ENCODE data around the gene ZCCHC24.
A peak's percentile ranks its signal among the peaks of the same experiment; 100 is the strongest.
"Not testable (repeated sequence)": the region's sequence is repeated elsewhere in the genome, so short reads cannot be mapped to it uniquely, and the experiment has no call there.

Gene ZCCHC24

DNA sequence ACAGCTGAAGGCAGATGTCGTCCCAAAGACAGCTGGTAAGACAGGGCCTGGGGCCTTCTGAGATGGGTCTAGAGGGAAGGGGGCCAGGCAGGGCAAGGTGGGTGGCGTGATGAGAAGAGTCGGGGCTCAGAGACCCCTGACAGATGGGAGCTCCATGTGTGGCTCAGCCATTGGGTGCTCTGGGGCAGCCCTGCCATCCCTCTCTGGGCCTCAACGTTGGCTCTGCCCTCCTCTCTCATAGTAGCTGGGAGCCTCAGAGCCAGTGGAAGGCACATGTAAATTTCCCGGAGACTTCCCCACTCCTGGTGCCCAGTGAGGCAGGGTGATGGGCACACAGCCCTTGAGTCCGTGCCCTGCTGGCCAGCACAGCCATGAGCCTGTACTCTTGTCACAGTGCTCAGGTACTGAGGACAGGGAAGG, 96.3 kb downstream of the ZCCHC24 start:
- DNase-seq (ENCODE audit: extremely low read depth in 1 of 2, low read depth in 1 of 2): no peak

DNA sequence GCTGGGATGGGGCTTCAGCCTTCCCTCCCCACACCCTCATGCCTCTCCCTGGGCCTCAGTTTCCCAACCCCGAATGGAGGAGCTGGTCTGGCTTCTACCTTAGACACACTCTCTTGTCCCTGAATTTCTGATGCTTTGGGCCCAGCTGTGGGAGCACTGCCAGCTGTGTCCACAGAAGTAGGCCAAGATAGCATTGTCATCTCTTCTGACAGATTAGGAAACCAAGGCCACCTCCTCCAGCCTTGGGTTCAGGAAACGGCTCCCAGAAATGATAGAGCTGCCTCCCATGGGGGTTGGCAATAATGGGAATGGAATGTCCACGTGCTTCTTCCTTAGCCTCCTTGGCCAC, 96.8 kb downstream of the ZCCHC24 start:
- DNase-seq (ENCODE audit: extremely low read depth in 1 of 2, low read depth in 1 of 2): no peak

DNA sequence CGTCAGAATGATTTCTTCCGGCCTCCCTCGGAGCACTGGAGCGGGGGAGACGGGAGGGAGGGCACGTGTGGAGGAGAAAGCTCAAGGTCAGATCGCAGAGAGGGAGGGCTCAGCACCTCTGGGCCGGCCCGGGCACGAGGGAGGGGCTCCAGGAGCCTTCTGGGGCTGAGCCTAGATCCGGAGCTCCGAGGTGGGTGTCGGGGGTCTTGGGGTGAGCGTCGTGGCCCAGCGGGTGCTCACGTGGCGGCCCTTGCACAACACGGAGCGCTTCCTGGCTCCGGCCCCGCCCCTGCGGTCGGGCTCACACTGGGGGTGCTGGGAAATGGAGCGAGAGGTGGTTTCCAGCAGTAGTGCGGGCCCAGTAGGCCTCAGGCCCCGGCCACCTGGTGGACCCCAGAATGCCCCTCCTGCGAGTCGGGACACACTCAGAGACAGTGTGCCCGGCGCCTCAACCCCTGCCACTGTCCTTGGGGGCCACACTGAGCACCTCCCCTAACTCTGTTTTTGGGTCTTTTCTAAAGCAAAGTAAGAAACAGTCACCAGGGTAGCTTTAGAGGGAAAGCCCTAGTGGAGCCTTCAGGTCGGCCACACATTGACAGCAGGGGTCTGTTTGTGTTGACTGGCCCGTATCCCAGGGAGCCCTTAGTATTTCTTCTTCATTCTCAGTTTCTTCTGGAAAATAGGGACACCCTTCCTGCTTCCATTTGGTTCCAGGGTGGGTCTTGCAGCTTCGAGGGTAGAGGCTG, 97.4 kb downstream of the ZCCHC24 start:
- DNase-seq (ENCODE audit: extremely low read depth in 1 of 2, low read depth in 1 of 2): peak; percentile 57 to 73

DNA sequence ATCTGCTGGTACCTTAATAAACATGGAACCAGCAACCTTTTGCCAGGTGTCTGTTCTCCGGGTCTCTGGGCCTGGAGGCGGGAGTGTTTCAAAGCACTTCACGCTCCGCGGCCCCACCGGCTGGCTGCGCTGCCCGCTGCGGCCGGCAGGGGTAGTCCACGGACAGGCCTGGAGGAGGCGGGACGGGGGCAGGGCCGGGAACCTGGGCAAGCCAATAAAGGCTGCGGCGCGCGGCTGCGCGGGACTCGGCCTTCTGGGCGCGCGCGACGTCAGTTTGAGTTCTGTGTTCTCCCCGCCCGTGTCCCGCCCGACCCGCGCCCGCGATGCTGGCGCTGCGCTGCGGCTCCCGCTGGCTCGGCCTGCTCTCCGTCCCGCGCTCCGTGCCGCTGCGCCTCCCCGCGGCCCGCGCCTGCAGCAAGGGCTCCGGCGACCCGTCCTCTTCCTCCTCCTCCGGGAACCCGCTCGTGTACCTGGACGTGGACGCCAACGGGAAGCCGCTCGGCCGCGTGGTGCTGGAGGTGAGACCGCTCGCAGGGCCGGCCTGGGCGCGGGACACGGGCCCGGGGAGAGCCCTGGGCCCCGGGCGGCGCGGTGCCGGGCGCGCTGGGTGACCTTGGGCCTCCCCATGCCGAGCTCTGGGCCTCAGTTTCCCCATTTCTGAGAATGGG, 98.1 kb downstream of the ZCCHC24 start, which contains the start of gene PPIF:
Gene PPIF (plus strand): TSS at position 244 of the 668 bp plus-strand sequence. CDS start 80 bp downstream, at position 324.
- DNase-seq (ENCODE audit: extremely low read depth in 1 of 2, low read depth in 1 of 2): peak; percentile 89 to 90

DNA sequence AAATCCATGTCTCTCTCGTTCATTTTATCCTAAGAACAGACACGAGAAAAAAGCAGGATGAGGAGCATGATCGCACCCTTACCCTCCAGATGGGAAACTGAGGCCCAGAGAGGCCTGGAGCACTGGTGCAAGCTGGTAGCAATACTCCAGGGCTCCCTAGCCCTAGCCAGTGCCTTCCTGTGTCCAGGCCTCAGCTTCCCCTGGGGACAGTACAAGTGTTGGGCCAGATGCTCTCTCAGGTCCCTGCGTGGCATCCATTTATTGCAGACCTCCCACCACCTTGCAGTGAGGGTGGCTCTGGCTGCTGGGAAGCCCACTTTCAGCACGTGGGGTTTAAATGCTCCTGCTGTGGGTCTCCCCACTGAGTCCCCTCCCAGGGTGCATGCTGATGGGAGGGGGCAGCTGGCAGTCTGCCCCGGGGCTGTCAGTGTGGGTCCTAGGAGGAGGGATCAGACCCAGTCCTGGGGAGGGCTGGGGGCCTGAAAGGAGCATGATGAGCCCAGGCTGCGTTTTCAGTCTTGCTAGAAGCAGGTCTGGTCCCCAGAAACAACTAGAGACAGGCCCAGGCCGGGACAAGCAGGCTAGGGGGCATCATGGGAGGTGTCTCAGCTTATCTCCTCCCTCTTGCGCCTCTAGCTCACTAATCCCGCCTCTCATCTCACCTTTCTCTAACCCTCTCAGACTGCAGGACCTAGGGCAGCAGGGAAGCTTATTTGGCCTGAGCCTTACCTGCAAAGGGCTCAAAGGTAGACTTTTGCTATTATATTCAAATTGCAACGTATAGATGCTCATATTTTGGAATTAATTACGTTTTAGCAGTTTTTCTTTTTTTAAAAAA, 98.8 kb downstream of the ZCCHC24 start:
- no peak for DNase-seq (ENCODE audit: extremely low read depth in 1 of 2, low read depth in 1 of 2)

DNA sequence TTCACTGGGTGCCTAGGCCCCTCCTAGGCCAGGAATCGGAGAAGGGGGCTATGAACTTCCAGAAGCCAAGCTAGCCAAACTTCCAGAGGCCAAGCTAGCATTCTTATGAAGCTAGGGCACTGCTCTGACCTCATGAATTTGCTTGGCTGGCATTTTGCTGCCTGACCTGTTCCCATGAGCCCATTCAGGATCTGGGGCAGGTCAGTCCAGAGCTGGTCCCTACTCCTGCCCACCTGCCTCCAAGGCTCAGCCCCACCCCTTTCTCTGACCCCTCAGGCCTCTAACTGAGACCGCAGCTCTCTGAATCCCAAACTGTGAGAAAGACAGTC, 99.4 kb downstream of the ZCCHC24 start:
- DNase-seq (ENCODE audit: extremely low read depth in 1 of 2, low read depth in 1 of 2): no peak

DNA sequence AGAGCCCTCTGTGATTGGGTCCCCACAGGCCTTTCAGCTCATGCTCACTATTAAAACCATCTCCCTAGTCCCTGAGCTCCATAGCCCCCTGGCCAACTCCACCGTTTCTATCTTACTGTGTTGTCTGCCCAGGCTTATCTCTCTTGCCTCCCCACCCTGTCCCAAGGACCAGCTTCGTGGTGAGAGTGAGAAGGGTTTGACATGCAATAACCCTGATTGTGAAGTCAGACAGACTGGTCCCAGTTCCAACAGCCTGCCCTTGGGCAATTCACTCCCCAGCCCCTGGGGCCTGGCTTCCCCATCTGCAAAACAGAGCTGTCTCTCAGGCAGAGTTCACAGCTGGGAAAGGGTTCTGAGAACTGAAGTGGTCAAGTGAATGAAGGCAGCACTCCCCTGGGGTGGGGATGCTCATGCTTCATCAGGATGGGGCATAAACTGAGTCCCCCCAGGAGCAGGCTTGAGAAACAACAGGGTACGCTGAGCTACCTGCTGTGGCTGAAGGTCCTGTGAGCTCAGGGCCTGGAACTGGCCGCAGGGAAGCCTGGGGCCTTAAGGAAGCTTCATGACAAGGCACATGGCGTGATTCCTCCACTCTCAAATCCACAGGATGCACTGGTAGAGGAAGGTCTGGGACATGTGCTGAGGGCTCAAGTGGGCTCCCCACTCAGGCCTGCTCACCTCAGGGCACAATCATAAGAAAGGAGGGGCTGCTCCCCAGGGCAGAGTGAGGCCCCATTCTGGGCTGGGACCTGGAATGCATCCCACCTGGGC, 100.0 kb downstream of the ZCCHC24 start:
- DNase-seq (ENCODE audit: extremely low read depth in 1 of 2, low read depth in 1 of 2): no peak

DNA sequence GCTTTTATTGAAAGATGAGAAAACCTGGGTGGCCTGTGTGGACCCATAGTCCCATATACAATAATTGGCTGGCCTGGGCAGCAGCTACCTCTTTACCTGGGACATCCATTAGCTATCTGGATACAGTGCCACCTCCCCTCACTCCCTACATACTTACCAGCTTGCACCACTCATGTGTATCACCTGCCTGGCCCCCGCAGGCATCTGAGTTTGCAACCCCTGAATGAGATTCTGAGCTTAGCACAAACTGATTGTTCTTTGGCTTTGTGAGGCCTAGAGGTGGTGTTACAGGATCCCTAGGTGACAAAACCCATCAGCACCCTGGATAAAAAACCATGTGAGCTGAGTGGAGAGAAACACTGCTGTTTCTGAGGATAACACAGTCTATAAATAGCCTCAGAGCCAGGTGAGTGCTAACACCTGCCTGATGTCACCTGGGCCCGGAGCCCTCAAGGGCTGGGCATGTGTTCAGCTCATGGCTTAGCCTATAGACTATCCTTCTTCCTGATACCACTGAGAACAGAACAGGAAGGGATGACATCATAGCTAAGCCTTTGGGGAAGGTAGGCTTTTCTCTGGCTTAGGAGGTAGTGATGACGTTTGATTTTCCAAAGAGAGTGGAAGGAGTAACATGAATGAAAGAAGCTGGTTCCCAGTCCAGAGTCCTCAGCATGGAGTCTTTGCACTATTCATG, 100.8 kb downstream of the ZCCHC24 start:
- no peak for DNase-seq (ENCODE audit: extremely low read depth in 1 of 2, low read depth in 1 of 2)

DNA sequence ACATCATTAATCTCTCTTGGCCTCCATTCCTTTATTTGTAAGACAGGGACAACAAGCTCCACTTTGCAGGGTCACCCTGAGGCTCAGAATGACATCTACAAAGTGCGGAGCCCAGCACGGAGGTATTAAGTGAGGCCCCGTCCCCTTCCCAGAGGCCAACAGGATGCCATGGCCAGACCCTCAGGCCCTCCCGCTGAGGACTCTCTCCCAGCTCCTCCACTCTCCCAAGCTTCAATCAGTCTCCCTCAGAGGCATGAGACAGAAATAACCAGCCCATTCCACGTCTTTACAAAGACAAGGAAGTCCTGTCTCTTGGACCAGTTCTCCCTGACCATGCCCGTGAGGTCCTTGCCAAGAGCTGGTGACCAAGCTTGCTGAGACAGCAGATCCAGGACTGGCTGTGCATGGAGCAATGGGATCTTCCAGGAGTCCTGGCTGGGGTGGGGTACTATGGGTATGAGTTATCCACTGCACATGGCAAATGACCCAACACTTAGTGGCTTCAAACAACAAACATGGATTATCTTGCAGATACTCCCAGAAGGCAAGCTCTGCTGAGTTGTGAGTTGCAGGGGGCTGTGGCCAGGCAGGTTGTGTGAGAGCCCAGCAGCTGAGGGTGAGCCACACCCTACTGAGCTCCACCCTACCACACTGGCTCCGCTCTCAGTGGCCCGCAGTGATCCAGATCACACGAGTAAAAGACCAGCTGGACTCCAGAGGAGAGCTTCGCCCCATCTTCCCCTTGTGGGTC, 102.4 kb downstream of the ZCCHC24 start:
- DNase-seq (ENCODE audit: extremely low read depth in 1 of 2, low read depth in 1 of 2): no peak

DNA sequence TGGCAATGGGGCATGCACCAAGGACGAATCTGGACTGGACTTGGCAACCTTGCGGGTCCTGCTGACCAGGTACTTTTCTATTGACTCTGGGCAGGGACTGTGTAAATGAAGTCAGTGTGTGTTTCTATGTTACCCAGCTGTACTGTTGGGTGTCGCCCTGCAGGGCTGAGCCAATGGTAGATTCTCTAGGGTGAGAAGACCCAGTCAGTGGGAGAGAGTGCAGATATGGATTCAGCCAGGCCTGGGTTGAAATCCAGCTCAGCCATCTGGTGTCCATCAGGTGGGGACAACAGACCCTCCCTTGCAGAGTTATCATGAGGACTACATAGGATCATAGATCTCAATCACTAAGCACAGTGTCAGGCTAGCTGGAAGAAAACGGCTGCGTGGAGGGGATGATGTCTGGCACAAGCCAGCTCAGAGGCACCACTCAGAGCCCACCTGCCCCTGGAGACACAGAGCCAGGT, 103.1 kb downstream of the ZCCHC24 start:
- no peak for DNase-seq (ENCODE audit: extremely low read depth in 1 of 2, low read depth in 1 of 2)

DNA sequence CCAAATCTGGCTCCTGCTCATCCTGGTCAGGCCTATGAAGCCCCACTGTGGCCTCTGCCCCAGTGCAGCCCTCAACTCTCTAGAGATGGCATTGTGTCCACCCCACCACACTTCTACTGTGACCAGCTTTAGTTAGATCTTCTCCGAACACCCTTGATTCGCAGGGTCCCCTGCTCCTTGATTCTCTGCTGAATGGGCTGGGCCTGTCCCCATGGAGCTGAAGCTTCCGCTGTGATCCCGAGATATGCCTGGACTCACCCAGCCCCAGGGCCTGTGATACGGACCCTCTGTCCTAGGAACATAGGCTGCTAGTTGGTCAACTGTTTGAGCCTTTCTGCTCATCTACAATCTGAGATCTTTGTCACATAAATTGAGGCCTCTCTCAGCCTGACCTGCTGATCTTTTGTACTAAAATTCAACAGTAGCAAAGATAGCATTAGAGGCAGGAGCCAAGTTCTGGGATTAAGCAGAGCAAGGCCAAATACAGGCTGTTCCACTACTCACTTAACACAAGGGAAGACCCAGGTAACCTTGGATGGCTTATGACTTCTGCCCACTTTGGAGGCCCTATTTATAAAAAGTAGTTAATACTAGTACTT, 104.7 kb downstream of the ZCCHC24 start:
- no peak for DNase-seq (ENCODE audit: extremely low read depth in 1 of 2, low read depth in 1 of 2)

DNA sequence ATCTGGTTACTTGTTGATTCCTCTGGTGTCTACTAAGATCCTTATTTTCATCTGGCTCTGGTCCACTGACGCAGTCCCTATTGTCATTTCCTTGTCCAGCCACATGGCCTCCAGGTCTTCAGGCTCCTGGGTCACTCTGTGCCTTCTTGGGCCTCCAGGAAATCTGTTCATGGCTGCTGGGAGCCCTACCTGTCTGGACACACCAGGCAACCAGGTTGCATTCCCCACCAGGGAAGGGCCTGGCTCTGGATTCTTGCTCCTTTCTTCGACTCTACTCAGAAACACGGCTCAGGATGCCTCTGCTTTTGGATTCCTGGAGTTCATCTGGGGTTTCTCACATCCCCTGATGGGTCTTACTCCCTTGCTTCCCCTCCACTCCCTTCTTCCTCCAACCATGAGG, 106.2 kb downstream of the ZCCHC24 start:
- DNase-seq (ENCODE audit: extremely low read depth in 1 of 2, low read depth in 1 of 2): no peak

DNA sequence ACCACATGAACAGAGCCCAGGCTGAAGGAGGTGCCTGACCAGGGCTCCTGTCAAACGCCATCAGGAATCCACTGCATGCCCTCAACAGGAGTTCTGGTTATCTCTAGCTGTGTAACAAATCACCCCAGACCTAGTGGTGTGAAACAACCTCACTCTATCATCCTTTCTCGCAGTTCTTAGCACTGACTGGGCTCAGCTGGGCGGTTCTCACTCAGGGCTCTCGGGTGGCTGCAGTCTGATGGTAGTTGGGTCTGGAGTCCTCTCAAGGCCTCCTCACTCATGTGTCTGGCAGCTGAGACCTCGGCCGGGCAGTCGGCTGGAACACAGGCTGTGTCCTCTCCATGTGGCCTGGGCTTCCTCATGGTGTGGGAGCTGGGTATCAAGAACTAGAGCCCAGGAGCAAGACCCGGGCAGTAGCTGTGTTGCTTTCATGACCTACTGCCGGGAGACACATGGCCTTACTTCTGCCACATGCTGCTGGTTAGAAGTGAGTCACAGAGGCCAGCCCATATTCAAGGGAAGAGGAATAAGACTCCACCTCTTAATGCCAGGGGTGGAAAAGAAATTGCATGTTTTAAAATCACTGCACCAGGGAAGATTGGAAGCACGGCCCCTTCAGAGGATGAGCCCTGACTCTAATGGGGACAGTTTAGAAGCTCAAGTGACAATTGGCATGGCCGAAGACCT, 107.5 kb downstream of the ZCCHC24 start:
- not testable (repeated sequence) for DNase-seq (ENCODE audit: extremely low read depth in 1 of 2, low read depth in 1 of 2)

DNA sequence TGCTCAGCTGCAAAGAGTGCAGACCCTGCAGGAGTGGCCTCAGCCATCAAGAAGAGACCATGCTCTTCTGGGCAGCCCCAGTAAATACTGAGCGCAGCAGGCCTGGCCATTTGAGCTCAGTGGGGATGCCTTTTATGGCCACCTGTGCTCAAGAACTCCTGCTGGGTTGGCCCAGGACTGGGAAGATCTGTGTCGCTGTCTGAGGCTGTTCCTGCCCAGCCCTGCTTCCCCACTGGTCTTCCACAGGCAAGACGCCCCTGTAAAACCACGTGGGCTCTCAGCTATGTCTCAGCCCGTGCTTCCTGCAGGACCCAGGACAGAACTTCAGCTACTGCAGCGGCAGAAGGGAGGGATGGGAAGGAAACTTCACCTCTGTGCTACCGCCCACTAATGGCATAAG, 108.7 kb downstream of the ZCCHC24 start:
- DNase-seq (ENCODE audit: extremely low read depth in 1 of 2, low read depth in 1 of 2): no peak

DNA sequence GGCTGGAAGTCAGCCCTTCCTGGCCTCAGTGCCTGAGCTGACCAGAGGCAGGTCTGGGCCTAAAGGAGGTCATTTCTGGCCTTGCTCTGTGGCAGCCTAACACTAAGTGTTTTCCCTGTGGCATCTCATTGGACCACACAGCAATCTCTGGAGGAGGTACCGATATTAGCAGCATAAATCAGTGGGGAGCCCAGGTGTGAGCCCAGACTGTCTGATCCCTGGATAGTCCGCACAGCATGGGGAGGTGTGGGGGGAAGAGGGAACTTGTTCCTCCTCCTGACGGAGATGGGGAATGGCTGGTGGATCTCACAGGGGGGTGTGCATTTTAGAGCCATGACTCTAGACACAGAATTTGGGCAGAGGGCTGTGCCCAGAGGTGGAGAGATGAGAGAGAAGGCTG, 109.1 kb downstream of the ZCCHC24 start:
- DNase-seq (ENCODE audit: extremely low read depth in 1 of 2, low read depth in 1 of 2): no peak

DNA sequence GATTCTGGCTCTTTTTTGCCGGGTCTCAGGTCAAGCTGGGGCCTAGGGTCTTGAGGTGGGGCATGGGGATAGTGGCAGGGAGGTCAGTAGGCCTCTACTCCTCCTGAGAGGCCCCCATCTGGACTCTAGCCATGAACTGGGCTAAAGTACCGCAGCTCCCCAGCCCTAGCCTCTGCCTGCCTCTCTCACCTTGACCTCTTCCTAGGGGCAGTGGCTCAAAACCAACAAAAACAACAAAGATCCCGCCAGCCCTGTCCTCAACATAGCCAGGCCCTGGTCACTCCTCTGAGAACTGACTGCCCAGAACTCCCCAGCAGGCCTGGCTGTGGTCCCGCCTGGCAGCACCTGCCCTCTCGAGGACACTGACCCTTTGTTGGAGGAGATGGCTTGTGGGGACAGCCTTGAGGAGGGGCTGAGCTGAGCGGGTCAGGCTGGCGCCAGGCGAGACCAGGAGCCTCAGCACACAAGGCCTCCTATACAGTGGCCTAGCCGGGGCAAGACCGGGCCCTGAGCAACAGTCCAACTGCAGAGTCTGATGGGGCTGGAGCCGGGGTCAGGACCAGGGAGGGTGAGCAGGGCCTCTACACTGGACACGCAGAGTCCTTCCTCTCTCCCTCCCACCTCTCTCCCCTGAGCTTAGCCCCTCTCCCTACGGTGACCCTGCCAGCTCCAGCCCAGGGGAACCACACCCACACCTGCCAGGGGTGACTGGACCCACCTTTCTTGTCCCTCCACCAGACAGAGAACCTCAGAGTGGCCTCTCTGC, 109.8 kb downstream of the ZCCHC24 start:
- DNase-seq (ENCODE audit: extremely low read depth in 1 of 2, low read depth in 1 of 2): no peak

DNA sequence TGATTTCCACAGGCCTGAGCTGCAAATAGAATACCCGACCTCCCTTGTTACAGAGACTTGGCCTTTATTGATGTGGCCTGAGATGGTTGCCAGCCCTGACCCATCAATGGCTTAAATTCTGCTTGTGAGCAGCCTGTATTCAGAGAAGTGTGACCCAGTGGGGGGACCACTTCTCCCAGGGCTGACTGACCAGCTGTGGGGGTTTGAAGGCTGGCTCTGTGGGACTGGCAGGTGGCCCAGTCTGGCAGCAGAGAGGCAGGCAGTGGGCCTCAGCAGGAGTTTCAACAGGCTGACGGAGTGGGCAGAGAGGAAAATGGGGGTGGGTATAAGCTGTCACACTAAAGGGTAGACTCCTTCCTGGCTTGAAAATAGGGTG, 110.3 kb downstream of the ZCCHC24 start:
- DNase-seq (ENCODE audit: extremely low read depth in 1 of 2, low read depth in 1 of 2): no peak

DNA sequence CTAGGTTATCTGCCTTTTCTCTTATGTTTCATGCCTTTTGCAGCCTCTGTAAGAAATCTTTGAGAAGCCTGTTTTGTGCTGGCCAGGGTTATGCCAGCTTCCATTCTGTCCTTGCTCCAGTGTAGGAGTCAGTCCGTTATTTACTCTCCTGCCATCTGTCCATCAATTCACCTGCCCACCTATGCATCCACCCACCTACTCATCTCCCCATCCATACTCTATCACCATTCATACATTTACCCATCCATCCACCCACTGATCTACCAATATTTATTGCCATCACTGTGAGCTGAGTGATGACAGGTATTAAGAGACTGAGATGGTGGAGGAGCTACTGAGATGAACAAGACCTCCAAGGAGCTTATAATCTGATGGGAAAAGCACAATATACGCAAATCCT, 110.9 kb downstream of the ZCCHC24 start:
- DNase-seq (ENCODE audit: extremely low read depth in 1 of 2, low read depth in 1 of 2): no peak
